DOHH2 (cell line): ENCODE data around the gene ATP1A3.

ENCODE experiments used
- H3F3A ChIP-seq: fragments of 200-600 bp; sonication (generic), shearing (Covaris generic); 2 replicates; pipeline ENCODE4 v1.6.0; 2016; ENCODE audit warnings: antibody characterized with exemption, mild to moderate bottlenecking; ENCODE audit not compliant: control insufficient read depth, insufficient read depth
- H3K27ac ChIP-seq: fragments of 200-600 bp; sonication (generic); 2 replicates; pipeline ENCODE4 v1.5.1; 2014; ENCODE audit warnings: low read depth, mild to moderate bottlenecking, low read length, moderate library complexity
- H3K27me3 ChIP-seq: fragments of 200-600 bp; sonication (generic); 2 replicates; pipeline ENCODE4 v1.6.1; 2014; ENCODE audit warnings: mild to moderate bottlenecking, low read length, mixed read lengths; ENCODE audit not compliant: control insufficient read depth
- H3K36me3 ChIP-seq: fragments of 200-600 bp; sonication (generic); 2 replicates; pipeline ENCODE4 v1.6.1; 2014; ENCODE audit warnings: mild to moderate bottlenecking, low read length, moderate library complexity, mixed read lengths; ENCODE audit not compliant: control insufficient read depth
- H3K4me1 ChIP-seq: fragments of 200-600 bp; sonication (generic); 2 replicates; pipeline ENCODE4 v1.6.1; 2014; ENCODE audit warnings: mild to moderate bottlenecking, low read length, mixed read lengths; ENCODE audit not compliant: control insufficient read depth
- H3K4me2 ChIP-seq: fragments of 200-600 bp; sonication (generic); 2 replicates; pipeline ENCODE4 v1.6.0; 2014; ENCODE audit warnings: mild to moderate bottlenecking, low read length, moderate library complexity
- H3K4me3 ChIP-seq: fragments of 200-600 bp; sonication (generic); 2 replicates; pipeline ENCODE4 v1.5.1; 2014; ENCODE audit warnings: mild to moderate bottlenecking, low read length, mixed read lengths
- H3K79me2 ChIP-seq: fragments of 200-600 bp; sonication (generic); 2 replicates; pipeline ENCODE4 v1.6.1; 2014; ENCODE audit warnings: mild to moderate bottlenecking, low read length, mixed read lengths; ENCODE audit not compliant: control insufficient read depth
- H3K9me2 ChIP-seq: fragments of 200-600 bp; sonication (generic); replicated peaks from 2 replicates; pipeline ENCODE4 v1.6.1; 2014; ENCODE audit warnings: mild to moderate bottlenecking, low read length, mixed read lengths; ENCODE audit not compliant: control insufficient read depth
- H3K9me3 ChIP-seq: fragments of 200-600 bp; sonication (generic); 2 replicates; pipeline ENCODE4 v1.6.1; 2014; ENCODE audit warnings: antibody characterized with exemption, low read length, mixed read lengths; ENCODE audit not compliant: control insufficient read depth, insufficient read depth
- H4K20me1 ChIP-seq: fragments of 200-600 bp; sonication (generic); 2 replicates; pipeline ENCODE4 v1.6.0; 2014; ENCODE audit warnings: low read depth, mild to moderate bottlenecking, antibody characterized with exemption, low read length, moderate library complexity; ENCODE audit not compliant: control insufficient read depth, insufficient read depth
- CTCF ChIP-seq: fragments of 200-600 bp; sonication (generic); IDR thresholded peaks from one replicate; pipeline ENCODE4 v1.5.1; 2014; ENCODE audit warnings: antibody characterized with exemption, mild to moderate bottlenecking, low read depth, low read length; ENCODE audit not compliant: poor library complexity, severe bottlenecking
- EZH2phosphoT487 ChIP-seq: fragments of 200-600 bp; sonication (generic); IDR thresholded peaks from 2 replicates; pipeline ENCODE4 v1.6.1; 2017; ENCODE audit warnings: borderline replicate concordance, mild to moderate bottlenecking, antibody characterized with exemption, low read length, moderate library complexity, mixed read lengths

ATP1A3 gene

DNA sequence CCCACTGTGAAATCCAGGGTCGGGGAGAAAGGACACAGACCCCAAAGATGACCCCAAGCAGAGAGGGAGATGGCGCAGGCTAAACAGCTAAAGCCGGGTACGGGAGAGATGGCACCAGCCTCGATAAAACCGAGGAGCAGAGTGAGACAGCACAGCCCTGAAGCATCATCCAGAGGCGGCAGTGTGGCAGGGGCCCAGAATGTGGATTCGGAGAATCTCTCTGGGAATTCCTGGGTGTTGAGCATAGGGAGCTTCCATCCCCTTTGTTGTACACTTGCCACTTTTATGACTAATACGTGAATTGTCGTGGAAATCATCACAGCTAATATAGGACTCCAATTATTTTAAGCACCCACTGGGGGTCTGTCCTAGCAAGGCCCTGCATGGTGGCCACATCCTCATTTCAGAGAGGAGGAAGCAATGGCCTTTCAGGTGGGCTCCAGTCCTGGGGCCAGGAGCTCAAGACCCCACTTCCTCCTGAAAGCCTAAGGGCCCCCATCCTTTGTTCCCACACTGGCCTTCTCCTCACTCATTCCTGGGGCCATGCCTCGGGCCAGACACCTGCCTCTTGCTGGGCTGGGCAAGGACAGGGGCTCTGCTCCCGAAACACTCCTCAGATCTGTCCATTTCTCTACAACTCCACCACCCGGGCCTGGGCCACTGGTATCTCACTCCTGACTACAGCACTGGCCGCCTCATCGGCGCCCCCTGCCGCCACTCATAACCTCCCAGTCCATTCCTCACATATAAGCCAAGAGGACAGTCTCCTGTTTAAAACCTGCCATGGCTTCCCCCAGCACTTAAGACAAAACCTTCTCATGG lies 29.3 kb upstream of the ATP1A3 start:
- Histone ChIP-seq H4K20me1 (no peaks in the 10 kb centered on the region), H3K4me3 (no peak overlapping the region), H3K4me1 (no peaks in the 10 kb centered on the region), H3F3A (no peaks in the 10 kb centered on the region), H3K79me2 (no peaks in the 10 kb centered on the region), H3K27me3 (peaks cover 8% of the 10 kb centered on the region; the same call in 1 of the 2 replicates), H3K27ac (no peak overlapping the region), H3K36me3 (no peaks in the 10 kb centered on the region), H3K4me2 (no peak overlapping the region), H3K9me3 (no peaks in the 10 kb centered on the region), H3K9me2 (no peaks in the 10 kb centered on the region)
- peak; percentile 95 for TF ChIP-seq CTCF
- no peak for TF ChIP-seq EZH2phosphoT487

GRCh38 chr19:42022616-42023015 lies 28.6 kb upstream of the ATP1A3 start:
- TF ChIP-seq EZH2phosphoT487 (no peak), CTCF (no peak)
- no peaks in the 10 kb centered on the region for H4K20me1 ChIP-seq
- no peaks in the 10 kb centered on the region for H3K36me3 ChIP-seq
- no peak overlapping the region for H3K4me3 ChIP-seq
- H3K4me2 ChIP-seq: no peak overlapping the region
- H3K4me1 ChIP-seq: no peaks in the 10 kb centered on the region
- H3K9me2 ChIP-seq: no peaks in the 10 kb centered on the region
- H3K27ac ChIP-seq: no peak overlapping the region
- H3F3A ChIP-seq: no peaks in the 10 kb centered on the region
- H3K9me3 ChIP-seq: no peaks in the 10 kb centered on the region
- H3K27me3 ChIP-seq: peaks cover 8% of the 10 kb centered on the region; the same call in 1 of the 2 replicates
- H3K79me2 ChIP-seq: no peaks in the 10 kb centered on the region

- H3K4me1 ChIP-seq: no peaks in the 10 kb centered on the region
- no peak overlapping the region for H3K27ac ChIP-seq
- no peak overlapping the region for H3K4me2 ChIP-seq
- no peaks in the 10 kb centered on the region for H3K9me2 ChIP-seq
- no peaks in the 10 kb centered on the region for H3K79me2 ChIP-seq
- no peaks in the 10 kb centered on the region for H3K36me3 ChIP-seq
- H4K20me1 ChIP-seq: no peaks in the 10 kb centered on the region
- peaks cover 8% of the 10 kb centered on the region; the same call in 1 of the 2 replicates for H3K27me3 ChIP-seq
- no peaks in the 10 kb centered on the region for H3F3A ChIP-seq
- no peaks in the 10 kb centered on the region for H3K9me3 ChIP-seq
- no peak overlapping the region for H3K4me3 ChIP-seq
- TF ChIP-seq EZH2phosphoT487: no peak
- TF ChIP-seq CTCF: no peak
Measured at GRCh38 chr19:42021185-42021584, 27.2 kb upstream of the ATP1A3 start.
